AG08395 (cell line): ENCODE results near the gene TIAM1.
A peak's percentile ranks its signal among the peaks of the same experiment; 100 is the strongest.

Experiments used
- DNase-seq: peaks from one replicate; pipeline ENCODE4 v3.0.0; 2012; ENCODE audit warnings: mixed read lengths, low spot score

TIAM1 gene

DNA sequence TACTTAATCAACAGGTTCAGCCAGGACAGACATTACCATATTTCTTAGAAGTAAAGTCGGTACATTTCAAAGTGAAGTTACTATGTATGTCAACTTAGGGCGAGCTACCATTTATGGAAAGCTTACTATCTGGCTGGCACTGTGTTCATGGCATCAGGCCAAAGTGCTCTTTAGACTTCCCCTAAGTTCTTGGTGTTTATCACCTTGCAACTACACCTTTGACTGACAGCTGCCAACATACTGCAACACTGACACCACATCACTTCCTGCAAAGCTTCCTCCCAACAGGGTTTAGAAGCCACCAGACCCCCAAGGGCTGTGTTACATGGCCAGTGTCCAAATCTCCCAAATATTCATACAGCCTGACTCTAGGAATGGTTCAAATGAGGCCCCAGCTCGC, 61.0 kb downstream of the TIAM1 start:
- DNase-seq: no peak

GRCh38 chr21:31282095-31282709, 61.9 kb downstream of the TIAM1 start:
- peak; percentile 70 for DNase-seq

DNA sequence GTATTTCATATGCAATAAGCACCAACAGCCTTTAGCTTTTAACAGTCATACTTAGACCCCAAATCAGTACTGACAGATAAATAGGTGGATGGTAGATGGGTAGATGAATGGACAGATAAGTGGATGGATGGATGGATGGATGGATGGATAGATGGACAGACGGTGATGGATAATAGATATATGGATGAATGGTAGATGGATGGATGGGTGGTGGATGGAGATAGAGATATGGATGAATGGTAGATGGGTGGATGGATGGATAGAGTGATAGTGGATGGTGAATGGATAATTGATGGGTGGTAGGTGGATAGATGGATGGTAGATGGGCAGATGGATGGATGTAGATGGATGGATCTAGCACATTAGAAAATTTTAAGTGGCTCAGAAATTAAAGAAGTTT, 62.5 kb downstream of the TIAM1 start:
- DNase-seq: no peak

DNA sequence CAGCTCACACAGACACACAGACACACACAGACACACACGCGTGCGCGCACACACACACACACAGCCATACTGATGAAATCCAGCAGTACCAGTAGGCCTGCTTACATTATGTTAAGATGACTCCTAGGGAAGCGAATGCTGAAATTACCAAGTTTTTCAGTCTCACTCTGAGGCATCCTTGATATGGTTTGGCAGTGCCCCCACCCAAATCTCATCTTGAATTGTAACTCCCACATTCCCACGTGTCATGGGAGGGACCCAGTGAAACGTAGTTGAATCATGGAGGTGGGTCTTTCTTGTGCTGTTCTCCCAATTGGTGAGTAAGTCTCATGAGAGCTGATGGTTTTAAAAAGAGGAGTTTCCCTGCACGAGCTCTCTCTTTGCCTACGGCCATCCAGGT, 64.1 kb downstream of the TIAM1 start:
- no peak for DNase-seq

DNA sequence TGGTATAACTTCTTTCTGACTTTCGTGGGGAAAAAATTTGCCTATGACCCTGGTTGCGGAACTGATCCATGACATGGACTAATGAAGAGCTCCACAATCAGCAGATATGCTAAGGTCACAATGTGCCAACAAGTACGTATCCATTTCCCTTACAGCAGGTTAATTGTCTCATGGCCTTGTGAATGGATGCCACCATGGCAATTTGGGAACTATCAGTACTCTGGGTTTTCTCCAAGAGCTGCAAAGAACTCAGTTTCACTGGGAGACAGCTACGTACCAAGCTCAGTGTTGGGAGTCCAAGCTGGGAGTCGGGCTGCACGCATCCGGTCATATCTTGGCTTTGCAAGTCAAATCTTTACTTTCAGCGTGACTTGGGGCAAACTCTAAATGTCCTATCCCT, 64.8 kb downstream of the TIAM1 start:
- no peak for DNase-seq

DNA sequence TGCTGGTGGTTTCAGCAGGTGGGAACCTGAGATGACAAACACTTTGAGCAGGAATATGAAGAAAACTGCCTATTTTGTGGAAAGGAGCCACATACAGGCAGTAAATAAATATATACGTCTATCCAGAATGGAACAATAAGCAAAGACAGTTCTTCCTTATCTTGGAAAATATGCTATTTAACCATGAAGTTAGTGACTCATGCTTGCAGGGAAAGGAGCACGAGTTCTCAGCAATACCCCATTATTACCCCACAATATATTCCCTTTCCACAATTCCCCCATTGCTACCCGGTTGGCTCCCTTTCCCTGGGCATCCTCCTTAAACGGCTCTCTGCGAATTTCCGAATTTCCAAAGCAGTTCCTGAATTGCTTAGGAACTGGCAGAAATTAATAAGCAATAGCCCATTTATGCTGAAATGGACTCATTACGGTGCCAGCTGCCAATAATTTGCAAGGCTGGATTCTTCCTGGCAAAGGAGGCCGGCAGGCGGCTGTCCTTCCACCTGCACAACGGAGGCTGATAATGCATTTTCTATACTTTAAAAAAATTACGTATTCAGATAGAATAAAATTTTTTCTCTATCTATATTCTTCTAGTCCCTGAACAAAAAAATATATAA, 65.4 kb downstream of the TIAM1 start:
- DNase-seq: no peak

DNA sequence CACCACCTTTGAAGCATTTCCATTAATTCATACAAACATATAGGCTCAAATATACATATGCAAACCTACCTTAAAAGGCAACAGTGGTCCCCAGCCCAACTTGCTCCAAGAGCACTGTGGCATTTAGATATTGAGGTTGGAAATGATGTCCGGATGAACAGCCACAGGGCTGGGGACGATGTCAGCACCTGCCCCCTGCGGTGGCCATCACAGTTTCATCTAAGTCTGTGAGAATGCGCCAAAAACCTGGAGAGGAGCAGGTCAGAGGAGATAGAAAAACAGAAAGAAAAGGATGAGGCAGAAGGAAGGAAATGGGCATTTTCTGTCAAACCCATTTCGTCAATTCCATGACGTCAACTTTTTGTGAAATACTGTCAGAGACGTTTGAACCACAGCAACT, 67.4 kb downstream of the TIAM1 start:
- no peak for DNase-seq

DNA sequence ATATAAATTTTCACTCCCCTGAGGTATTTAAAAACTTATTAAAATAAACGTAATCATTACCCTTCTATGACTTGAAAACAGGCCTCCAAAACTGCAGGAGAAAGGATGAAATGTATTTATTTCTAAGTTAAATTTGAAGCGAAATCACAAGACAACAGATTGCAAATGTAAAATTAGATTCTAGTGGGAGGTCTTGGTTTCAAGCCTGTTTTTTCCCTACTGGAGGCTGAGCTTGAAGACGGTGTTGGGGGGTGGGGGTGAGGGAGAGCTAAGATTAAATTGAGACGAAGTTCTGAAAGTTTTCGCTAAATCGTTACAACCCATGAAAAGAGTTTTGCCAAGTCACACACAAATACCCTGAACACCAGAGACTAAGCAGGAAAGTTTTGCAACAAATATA, 68.2 kb downstream of the TIAM1 start:
- no peak for DNase-seq

- DNase-seq: no peak
Measured at GRCh38 chr21:31273278-31273677, 70.8 kb downstream of the TIAM1 start.

GRCh38 chr21:31268090-31268489, 76.0 kb downstream of the TIAM1 start:
- DNase-seq: no peak

- no peak for DNase-seq
Measured at GRCh38 chr21:31267644-31268043, 76.4 kb downstream of the TIAM1 start.

- DNase-seq: no peak
Measured at GRCh38 chr21:31266241-31266640, 77.8 kb downstream of the TIAM1 start.

- no peak for DNase-seq
Measured at GRCh38 chr21:31265366-31266013, 78.6 kb downstream of the TIAM1 start.

GRCh38 chr21:31264574-31264973, 79.5 kb downstream of the TIAM1 start:
- DNase-seq: no peak

DNA sequence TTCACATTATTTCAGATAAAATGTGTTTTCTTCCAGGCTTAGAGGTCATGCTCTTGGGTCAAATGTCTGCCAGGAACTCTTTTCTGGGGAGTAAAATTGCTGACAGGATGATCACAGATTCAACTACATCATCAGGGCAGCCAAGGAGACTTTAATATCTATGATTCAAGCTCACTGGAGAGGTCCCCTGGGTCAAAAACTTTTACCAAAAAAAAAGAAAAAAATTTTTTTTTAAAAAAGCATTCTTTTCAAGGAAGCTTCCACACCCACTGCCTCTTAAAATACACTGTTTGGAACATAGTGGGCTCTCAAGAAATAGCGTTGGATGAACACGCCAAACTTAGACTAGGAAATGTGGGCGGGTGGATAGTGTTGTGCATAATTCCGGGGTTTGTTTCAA, 81.3 kb downstream of the TIAM1 start:
- DNase-seq: no peak

DNA sequence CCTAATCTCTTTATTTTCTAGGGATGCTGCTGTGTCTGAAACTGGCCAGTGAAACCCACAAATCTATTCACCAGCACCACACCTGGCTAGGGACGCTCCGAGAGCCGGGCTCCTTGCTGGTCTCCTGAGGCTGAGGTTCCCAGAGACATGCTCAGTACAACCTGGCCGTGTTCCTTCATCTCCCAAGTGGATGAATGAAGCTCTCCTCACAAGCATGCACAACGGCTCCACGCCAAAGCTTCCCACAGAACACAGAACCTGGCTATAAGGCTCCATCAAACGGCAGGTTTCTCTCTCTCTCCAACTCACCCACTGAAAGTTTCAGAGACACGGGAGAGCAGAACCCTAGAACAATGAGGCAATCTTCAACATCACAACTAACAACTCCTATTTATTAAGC, 82.3 kb downstream of the TIAM1 start:
- no peak for DNase-seq

DNA sequence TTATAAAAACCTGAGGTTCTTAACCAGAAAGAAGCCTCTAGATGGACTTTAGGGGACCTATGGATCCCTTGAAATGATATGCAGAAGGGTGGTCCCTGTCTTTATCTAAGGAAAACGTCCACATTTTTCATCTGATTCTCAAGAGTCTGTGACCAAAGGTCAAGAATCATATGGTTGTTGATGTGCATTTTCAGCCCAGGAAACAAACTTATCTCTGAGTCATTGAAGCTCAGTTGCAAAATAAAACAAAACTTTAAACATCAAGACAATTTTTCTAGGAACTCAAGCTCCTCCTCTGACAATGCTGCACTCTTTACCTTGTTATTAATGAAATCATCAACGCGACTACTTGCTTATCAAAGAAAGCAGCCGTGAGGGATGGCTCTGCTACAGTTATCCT, 83.3 kb downstream of the TIAM1 start:
- no peak for DNase-seq

DNA sequence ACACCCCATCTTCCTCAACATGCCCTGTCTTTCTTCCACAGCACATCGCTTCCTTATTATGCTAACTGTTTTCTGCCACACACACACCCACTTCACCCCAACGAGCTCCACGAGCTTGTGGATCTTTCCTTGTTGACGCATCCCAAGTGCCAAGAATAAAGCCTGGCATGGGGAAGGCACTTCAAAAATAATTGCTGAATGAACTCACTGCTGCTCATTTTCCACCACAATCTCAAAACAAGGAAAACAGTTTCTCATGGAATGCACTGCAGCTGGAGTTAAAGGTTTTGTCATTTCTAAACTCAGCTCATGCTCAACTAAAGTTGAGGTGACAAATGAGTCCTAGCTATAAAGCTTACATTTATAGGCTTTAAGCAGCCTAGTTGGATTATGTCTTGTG, 86.0 kb downstream of the TIAM1 start:
- DNase-seq: no peak

DNA sequence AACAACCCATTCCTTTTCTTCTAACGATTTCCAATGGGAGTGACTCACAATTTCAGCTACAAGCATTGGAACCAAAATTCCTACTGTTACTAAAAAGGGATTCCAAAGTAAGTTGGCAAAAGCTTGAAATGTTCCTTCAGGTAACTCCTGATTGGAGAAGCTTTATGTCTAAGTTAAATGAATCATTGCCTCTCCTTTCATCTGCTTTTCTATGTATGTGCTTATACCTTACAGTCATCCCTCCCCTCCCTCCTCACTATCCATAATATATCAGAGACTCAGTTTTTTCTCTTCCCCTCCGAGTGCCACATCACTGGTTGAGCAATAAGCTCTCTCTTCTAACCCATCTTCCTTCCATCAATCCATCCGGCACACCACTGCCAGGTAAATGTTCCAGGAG, 86.8 kb downstream of the TIAM1 start:
- no peak for DNase-seq

- no peak for DNase-seq
Measured at GRCh38 chr21:31255896-31256295, 88.2 kb downstream of the TIAM1 start.

DNA sequence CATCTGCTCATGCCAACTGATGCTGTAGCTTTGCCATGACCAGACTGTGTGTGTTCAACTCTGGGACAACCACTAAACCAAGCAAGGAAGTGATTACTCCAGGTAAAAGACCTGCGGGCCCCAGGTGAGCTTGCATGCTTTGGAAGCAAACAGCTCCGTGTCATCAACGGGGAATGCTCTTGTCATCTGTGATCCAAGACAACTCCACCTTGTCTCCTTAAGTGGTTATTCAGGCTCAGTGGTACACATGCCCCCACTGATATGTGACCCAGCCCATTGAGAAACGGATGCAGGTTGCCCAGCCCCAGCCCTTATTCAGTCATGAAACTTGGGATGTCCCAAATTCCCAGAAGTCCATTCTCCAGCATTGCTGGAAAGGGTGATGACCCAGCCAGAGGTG, 89.0 kb downstream of the TIAM1 start:
- no peak for DNase-seq

- DNase-seq: no peak
Measured at GRCh38 chr21:31254131-31254530, 89.9 kb downstream of the TIAM1 start.

GRCh38 chr21:31253684-31254083, 90.4 kb downstream of the TIAM1 start:
- DNase-seq: no peak

DNA sequence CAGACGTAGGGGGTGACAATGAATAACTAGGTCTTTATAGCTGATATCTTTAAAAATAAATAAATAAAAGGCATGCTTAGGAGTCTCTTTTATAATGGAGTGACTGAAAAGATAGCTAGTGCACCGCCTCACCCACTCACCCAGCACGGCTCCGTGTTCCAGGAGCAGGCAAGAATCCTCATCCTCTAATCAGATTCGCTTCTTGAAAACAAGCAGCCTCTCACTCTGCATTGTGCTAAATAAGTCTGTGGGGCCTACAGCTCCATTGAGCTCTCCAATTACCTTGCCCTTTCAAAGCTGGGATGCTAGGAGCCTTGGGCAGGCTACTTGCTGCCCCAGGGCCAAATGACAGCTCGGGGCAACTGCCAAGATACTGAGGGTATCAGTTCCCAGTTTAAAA, 91.5 kb downstream of the TIAM1 start:
- no peak for DNase-seq
